ENCODE measurements around the gene SNX21. TPM values are rescaled to one million over a fixed set of nuclear protein-coding genes. Genes with fewer than 3 reads are reported as not detected.

The SNX21 gene
- total RNA-seq, 1 experiment from 2014 or later = 3.1 TPM

GRCh38 chr20:45832619-45833018 is 980 bp upstream of the SNX21 start:
- Histone ChIP-seq H3K36me3 (ENCODE audit: insufficient read depth, low read length, poor library complexity, severe bottlenecking) (no peaks in the 10 kb centered on the region), H3K4me3 (ENCODE audit: low read depth, low read length, poor library complexity, severe bottlenecking) (no peak overlapping the region), H3K27me3 (replicated peaks; ENCODE audit: insufficient read depth, low read depth, low read length, poor library complexity) (no peaks in the 10 kb centered on the region), H3K4me1 (ENCODE audit: insufficient read depth, low read length, poor library complexity, severe bottlenecking) (peaks cover 8% of the 10 kb centered on the region), H3K9me3 (ENCODE audit: low read depth, low read length, poor library complexity, severe bottlenecking) (no peaks in the 10 kb centered on the region), H3K27ac (ENCODE audit: low read depth, low read length, poor library complexity, severe bottlenecking) (no peak overlapping the region)
- BruUV-seq (replicated peaks) = no TSS peak
- no peak for DNase-seq (ENCODE audit: low spot score)
- intact Hi-C loops (cut with micrococcal nuclease; ENCODE audit: unreplicated experiment) = no loop called here
- TF ChIP-seq CTCF (conservative IDR thresholded peaks at IDR 0.05; ENCODE audit: low read depth, low read length) = no peak
- TF ChIP-seq EZH2 (IDR thresholded peaks at IDR 0.05; ENCODE audit: borderline replicate concordance, low read depth, low read length, poor library complexity, severe bottlenecking) = no peak
- ChIA-PET CTCF (no interaction called here), POLR2A (ENCODE audit: low non-redundant PET) (no interaction called here)

- H3K9me3 ChIP-seq (ENCODE audit: low read depth, low read length, poor library complexity, severe bottlenecking) = no peaks in the 10 kb centered on the region
- no peaks in the 10 kb centered on the region for H3K36me3 ChIP-seq (ENCODE audit: insufficient read depth, low read length, poor library complexity, severe bottlenecking)
- H3K27ac ChIP-seq (ENCODE audit: low read depth, low read length, poor library complexity, severe bottlenecking) = peak overlapping the region; percentile 78
- ChIA-PET CTCF (no interaction called here), POLR2A (ENCODE audit: low non-redundant PET) (interaction anchor here (0.7 kb wide), 2 partner anchors 34 to 127 kb away, joined by 4 to 8 read pairs; no protein-coding TSS in a partner anchor)
- H3K4me3 ChIP-seq (ENCODE audit: low read depth, low read length, poor library complexity, severe bottlenecking) = peak overlapping the region; percentile 68
- peak; percentile 65 for DNase-seq (ENCODE audit: low spot score)
- TF ChIP-seq EZH2 (IDR thresholded peaks at IDR 0.05; ENCODE audit: borderline replicate concordance, low read depth, low read length, poor library complexity, severe bottlenecking) = no peak
- no peak for TF ChIP-seq CTCF (conservative IDR thresholded peaks at IDR 0.05; ENCODE audit: low read depth, low read length)
- H3K27me3 ChIP-seq (replicated peaks; ENCODE audit: insufficient read depth, low read depth, low read length, poor library complexity) = no peaks in the 10 kb centered on the region
- H3K4me1 ChIP-seq (ENCODE audit: insufficient read depth, low read length, poor library complexity, severe bottlenecking) = peaks cover 8% of the 10 kb centered on the region
- intact Hi-C loops (cut with micrococcal nuclease; ENCODE audit: unreplicated experiment) = no loop called here
- BruUV-seq (replicated peaks) = no TSS peak
These were observed 541 bp downstream of the SNX21 start for GRCh38 chr20:45833883-45834796.

- intact Hi-C loops (cut with micrococcal nuclease; ENCODE audit: unreplicated experiment) = no loop called here
- ChIA-PET POLR2A (ENCODE audit: low non-redundant PET) (interaction anchor here (0.7 kb wide), 1 partner anchor 35 kb away, joined by 4 read pairs; no protein-coding TSS in a partner anchor), CTCF (no interaction called here)
- Histone ChIP-seq H3K36me3 (ENCODE audit: insufficient read depth, low read length, poor library complexity, severe bottlenecking) (no peaks in the 10 kb centered on the region), H3K9me3 (ENCODE audit: low read depth, low read length, poor library complexity, severe bottlenecking) (no peaks in the 10 kb centered on the region), H3K27me3 (replicated peaks; ENCODE audit: insufficient read depth, low read depth, low read length, poor library complexity) (no peaks in the 10 kb centered on the region), H3K27ac (ENCODE audit: low read depth, low read length, poor library complexity, severe bottlenecking) (no peak overlapping the region), H3K4me1 (ENCODE audit: insufficient read depth, low read length, poor library complexity, severe bottlenecking) (peaks cover 8% of the 10 kb centered on the region), H3K4me3 (ENCODE audit: low read depth, low read length, poor library complexity, severe bottlenecking) (peak overlapping the region; percentile 68)
- TF ChIP-seq EZH2 (IDR thresholded peaks at IDR 0.05; ENCODE audit: borderline replicate concordance, low read depth, low read length, poor library complexity, severe bottlenecking) = no peak
- no peak for TF ChIP-seq CTCF (conservative IDR thresholded peaks at IDR 0.05; ENCODE audit: low read depth, low read length)
- no peak for DNase-seq (ENCODE audit: low spot score)
- no TSS peak for BruUV-seq (replicated peaks)
These were observed 1.2 kb downstream of the SNX21 start for GRCh38 chr20:45834797-45835161.
